Mesendoderm (in vitro differentiated cells): ENCODE measurements around the gene C22orf23.
"Not testable (repeated sequence)": the region's sequence is repeated elsewhere in the genome, so short reads cannot be mapped to it uniquely, and the experiment has no call there.

ENCODE experiments used
- DNase-seq: peaks from one replicate; pipeline ENCODE4 v3.0.0; 2013
- H2AK5ac ChIP-seq: 2 replicates; pipeline ENCODE4 v1.6.1; 2013; ENCODE audit warnings: low read length, inconsistent platforms
- H2BK120ac ChIP-seq: 2 replicates; pipeline ENCODE4 v1.6.1; 2013; ENCODE audit warnings: low read depth, mild to moderate bottlenecking, low read length, moderate library complexity, mixed read lengths
- H2BK15ac ChIP-seq: replicated peaks from 2 replicates; pipeline ENCODE4 v1.6.1; 2013; ENCODE audit warnings: low read depth, mild to moderate bottlenecking, moderate library complexity
- H2BK5ac ChIP-seq: 2 replicates; pipeline ENCODE4 v1.6.1; 2013; ENCODE audit warnings: low read length, inconsistent platforms
- H3K18ac ChIP-seq: 2 replicates; pipeline ENCODE4 v1.6.1; 2013; ENCODE audit warnings: mild to moderate bottlenecking, low read length, mixed read lengths
- H3K23ac ChIP-seq: one replicate; pipeline ENCODE4 v1.6.1; 2013; ENCODE audit warnings: low read length
- H3K27ac ChIP-seq: 2 replicates; pipeline ENCODE4 v1.5.1; 2013; ENCODE audit warnings: low read depth, mild to moderate bottlenecking, inconsistent platforms, low read length, moderate library complexity
- H3K27me3 ChIP-seq: 2 replicates; pipeline ENCODE4 v1.6.1; 2013; ENCODE audit warnings: low read length, control low read depth, mild to moderate bottlenecking, inconsistent platforms; ENCODE audit not compliant: insufficient read depth, poor library complexity
- H3K36me3 ChIP-seq: 2 replicates; pipeline ENCODE4 v1.6.1; 2013; ENCODE audit warnings: low read length, inconsistent platforms; ENCODE audit not compliant: control insufficient read depth, insufficient read depth
- H3K4ac ChIP-seq: one replicate; pipeline ENCODE4 v1.6.1; 2013; ENCODE audit warnings: low read depth, mild to moderate bottlenecking, low read length, moderate library complexity
- H3K4me1 ChIP-seq: 2 replicates; pipeline ENCODE4 v1.6.1; 2013; ENCODE audit warnings: low read depth, low read length, inconsistent platforms; ENCODE audit not compliant: control insufficient read depth
- H3K4me2 ChIP-seq: 2 replicates; pipeline ENCODE4 v1.6.1; 2013; ENCODE audit warnings: low read length
- H3K4me3 ChIP-seq: 2 replicates; pipeline ENCODE4 v1.5.1; 2013; ENCODE audit warnings: mild to moderate bottlenecking, low read length
- H3K56ac ChIP-seq: one replicate; pipeline ENCODE4 v1.6.1; 2013; ENCODE audit warnings: low read length
- H3K79me1 ChIP-seq: 2 replicates; pipeline ENCODE4 v1.6.1; 2013; ENCODE audit warnings: low read length, inconsistent platforms
- H3K79me2 ChIP-seq: 2 replicates; pipeline ENCODE4 v1.6.1; 2013; ENCODE audit warnings: mild to moderate bottlenecking, low read length; ENCODE audit not compliant: control insufficient read depth, insufficient read depth
- H3K9ac ChIP-seq: 2 replicates; pipeline ENCODE4 v1.6.1; 2013; ENCODE audit warnings: low read length, inconsistent platforms
- H4K5ac ChIP-seq: one replicate; pipeline ENCODE4 v1.6.1; 2013; ENCODE audit warnings: low read length
- H4K8ac ChIP-seq: one replicate; pipeline ENCODE4 v1.6.1; 2013; ENCODE audit warnings: low read depth, mild to moderate bottlenecking, control low read depth, low read length, moderate library complexity
- WGBS: extraction: QIAGEN DNeasy Blood & Tissue Kit; methylation state at CpG from one replicate; pipeline ENCODE4 v1.1.7; 2013; ENCODE audit warnings: low lambda C conversion rate, missing lambda C conversion rate; ENCODE audit not compliant: insufficient coverage; ENCODE audit errors: extremely low coverage; 5-methylcytosine and 5-hydroxymethylcytosine counted together

Gene C22orf23

DNA sequence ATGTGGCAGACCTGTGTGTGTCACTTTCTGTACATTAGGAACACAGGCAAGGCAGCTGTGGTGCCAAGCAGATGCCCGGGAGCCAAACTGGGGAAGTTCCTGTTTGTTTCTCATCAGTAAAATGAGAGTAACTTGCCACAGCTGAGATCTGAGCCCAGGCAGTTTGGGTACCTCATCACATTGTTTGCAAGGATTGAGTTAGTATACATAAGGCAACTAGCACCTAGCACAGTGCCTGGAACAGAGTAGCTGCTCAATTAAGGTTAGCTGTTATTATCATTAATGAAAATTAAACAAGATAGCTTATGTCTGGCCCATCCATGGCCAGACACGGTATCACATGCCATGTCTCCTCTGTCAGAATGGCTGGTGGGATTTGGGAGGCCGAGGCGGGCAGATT is 23.1 kb upstream of the C22orf23 start:
- Histone ChIP-seq H3K36me3 (no peaks in the 10 kb centered on the region), H4K5ac (no peak overlapping the region), H3K79me2 (no peaks in the 10 kb centered on the region), H3K4me2 (no peak overlapping the region), H2BK120ac (no peak overlapping the region), H2BK5ac (no peak overlapping the region), H3K4me1 (peaks cover 2% of the 10 kb centered on the region), H4K8ac (no peak overlapping the region), H3K18ac (no peak overlapping the region), H3K27ac (no peak overlapping the region), H3K4me3 (no peak overlapping the region), H3K9ac (no peak overlapping the region), H3K23ac (no peak overlapping the region), H2BK15ac (no peak overlapping the region), H2AK5ac (no peak overlapping the region), H3K56ac (no peak overlapping the region), H3K4ac (no peak overlapping the region), H3K27me3 (no peaks in the 10 kb centered on the region), H3K79me1 (no peaks in the 10 kb centered on the region)
- DNase-seq: no peak
- WGBS: no CpG with 5 or more reads among the region's 4 CpGs

DNA sequence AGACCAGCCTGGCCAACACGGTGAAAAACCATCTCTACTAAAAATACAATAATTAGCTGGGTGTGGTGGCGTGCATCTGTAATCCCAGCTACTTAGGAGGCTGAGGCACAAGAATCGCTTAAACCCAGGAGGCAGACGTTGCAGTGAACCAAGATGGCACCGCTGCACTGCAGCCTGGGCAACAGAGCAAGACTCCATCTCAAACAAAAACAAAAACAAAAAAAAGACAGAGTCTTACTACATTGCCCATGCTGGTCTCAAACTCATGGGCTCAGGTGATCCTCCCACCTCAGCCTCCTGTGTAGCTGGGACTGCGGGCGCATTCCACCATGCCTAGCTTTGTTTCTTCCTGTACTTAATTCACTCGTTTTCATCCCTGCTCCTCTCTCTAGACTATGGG is 22.6 kb upstream of the C22orf23 start:
- not testable (repeated sequence) for H3K18ac ChIP-seq, H3K23ac ChIP-seq, H2BK120ac ChIP-seq, H3K79me1 ChIP-seq, H3K4ac ChIP-seq, DNase-seq, H3K27me3 ChIP-seq, H3K56ac ChIP-seq, H3K36me3 ChIP-seq, H3K9ac ChIP-seq, H4K5ac ChIP-seq, H3K4me2 ChIP-seq, H4K8ac ChIP-seq, H2BK15ac ChIP-seq, H3K79me2 ChIP-seq, H2AK5ac ChIP-seq, H3K4me1 ChIP-seq, H3K27ac ChIP-seq, H2BK5ac ChIP-seq, H3K4me3 ChIP-seq
- WGBS: no CpG with 5 or more reads among the region's 8 CpGs

DNA sequence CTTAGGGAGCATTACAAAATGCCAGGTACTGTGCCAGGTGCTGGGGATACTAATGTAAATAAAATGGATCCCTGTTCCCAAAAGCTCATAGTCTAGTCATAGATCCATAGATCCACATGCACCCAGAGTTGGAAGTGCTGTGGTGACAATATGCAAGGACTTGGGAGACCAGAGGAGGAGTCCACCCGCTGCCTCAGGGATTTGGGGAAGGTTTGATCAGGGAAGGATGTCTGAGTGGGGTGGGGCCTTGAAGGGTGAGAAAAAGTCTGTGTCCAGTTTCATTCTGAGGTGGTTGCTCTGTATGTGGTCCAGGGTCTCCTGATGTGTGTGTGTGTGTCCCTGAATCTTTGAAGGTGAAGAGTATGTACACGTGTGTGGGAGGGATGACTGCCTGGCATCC is 21.8 kb upstream of the C22orf23 start:
- no peak for DNase-seq
- H3K79me2 ChIP-seq: no peaks in the 10 kb centered on the region
- no peak overlapping the region for H4K5ac ChIP-seq
- no CpG with 5 or more reads among the region's 2 CpGs for WGBS
- H3K4me1 ChIP-seq: peaks cover 6% of the 10 kb centered on the region
- H3K36me3 ChIP-seq: no peaks in the 10 kb centered on the region
- H3K4me3 ChIP-seq: no peak overlapping the region
- no peak overlapping the region for H2BK120ac ChIP-seq
- H3K27ac ChIP-seq: no peak overlapping the region
- no peak overlapping the region for H3K9ac ChIP-seq
- no peak overlapping the region for H3K18ac ChIP-seq
- H3K23ac ChIP-seq: no peak overlapping the region
- H3K79me1 ChIP-seq: no peaks in the 10 kb centered on the region
- no peak overlapping the region for H3K4me2 ChIP-seq
- H3K4ac ChIP-seq: no peak overlapping the region
- no peaks in the 10 kb centered on the region for H3K27me3 ChIP-seq
- no peak overlapping the region for H4K8ac ChIP-seq
- no peak overlapping the region for H2BK15ac ChIP-seq
- H3K56ac ChIP-seq: no peak overlapping the region
- no peak overlapping the region for H2AK5ac ChIP-seq
- no peak overlapping the region for H2BK5ac ChIP-seq

DNA sequence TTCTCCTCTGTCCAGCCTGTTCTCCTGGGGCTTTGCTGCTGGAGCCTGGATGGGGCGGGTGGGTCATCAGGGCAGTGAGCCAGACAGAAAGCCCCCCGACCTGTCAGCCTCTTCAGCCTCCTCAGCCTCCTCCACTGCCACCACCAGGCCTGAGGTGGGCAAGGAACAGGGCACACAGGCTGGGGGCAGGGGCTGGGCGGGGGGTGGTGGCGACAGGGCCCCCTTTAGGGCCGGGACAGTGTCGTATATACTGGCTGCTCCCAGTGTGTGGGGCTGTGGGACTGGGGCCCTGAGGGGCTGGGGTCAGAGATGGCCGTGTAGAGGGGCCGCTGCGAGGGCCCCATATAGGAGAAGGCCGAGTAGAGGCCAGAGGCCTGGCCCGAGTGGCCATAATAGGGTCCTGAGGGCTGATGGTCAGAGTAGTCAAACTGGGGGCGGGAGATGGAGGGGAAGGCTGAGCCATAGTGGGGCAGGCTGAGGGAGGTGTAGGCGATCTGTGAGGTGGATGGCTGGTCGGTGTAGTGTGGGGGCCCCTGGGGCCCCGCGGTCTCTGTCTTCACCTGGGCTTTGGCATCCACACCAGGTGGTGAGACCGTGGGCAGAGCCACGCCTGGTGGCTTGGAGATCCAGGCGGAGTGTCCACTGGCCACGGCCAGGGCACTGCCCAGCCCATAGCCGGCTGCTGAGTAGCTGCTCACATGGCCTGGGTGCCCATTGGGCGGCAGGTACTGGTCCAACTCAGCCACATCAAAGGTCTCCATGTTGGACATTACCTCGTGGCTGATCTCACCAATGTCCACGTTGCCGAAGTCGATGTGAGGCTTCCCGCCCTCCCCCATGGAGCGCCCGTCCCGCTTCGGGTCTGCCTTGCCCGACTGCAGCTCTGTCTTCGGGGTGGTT is 20.1 kb upstream of the C22orf23 start:
- Histone ChIP-seq H3K36me3 (no peaks in the 10 kb centered on the region), H2BK15ac (no peak overlapping the region), H4K8ac (no peak overlapping the region), H3K79me2 (no peaks in the 10 kb centered on the region), H3K4me3 (no peak overlapping the region), H3K56ac (no peak overlapping the region), H4K5ac (no peak overlapping the region), H2AK5ac (no peak overlapping the region), H2BK5ac (no peak overlapping the region), H3K79me1 (no peaks in the 10 kb centered on the region), H3K9ac (no peak overlapping the region), H3K27me3 (no peaks in the 10 kb centered on the region), H3K4me1 (peaks cover 6% of the 10 kb centered on the region), H3K4ac (no peak overlapping the region), H3K23ac (no peak overlapping the region), H3K27ac (no peak overlapping the region), H3K4me2 (no peak overlapping the region), H3K18ac (no peak overlapping the region), H2BK120ac (no peak overlapping the region)
- WGBS: no CpG with 5 or more reads among the region's 33 CpGs
- no peak for DNase-seq

DNA sequence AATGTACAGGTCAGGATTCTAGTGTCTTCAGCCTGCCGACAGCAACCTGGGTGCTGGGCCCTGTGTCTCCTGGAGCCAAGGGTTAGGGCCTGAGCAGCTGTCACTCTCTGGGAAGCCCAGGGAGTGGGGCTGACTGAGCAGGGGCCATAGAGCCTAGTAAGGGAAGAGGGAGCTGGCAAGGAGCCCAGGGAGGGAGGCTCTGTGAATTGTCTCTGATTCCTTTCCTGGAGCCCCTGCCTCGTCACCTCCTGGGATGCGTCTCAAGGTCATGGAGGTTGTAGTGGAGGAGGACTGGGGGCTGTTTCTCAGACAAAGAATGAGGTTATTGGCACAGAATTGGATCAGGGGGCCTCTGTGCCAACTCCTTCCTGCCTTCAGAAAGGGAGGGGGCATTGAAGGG is 19.1 kb upstream of the C22orf23 start:
- no peak overlapping the region for H3K18ac ChIP-seq
- H3K36me3 ChIP-seq: peaks cover 2% of the 10 kb centered on the region
- no peak overlapping the region for H3K9ac ChIP-seq
- H3K79me1 ChIP-seq: no peaks in the 10 kb centered on the region
- H2BK120ac ChIP-seq: no peak overlapping the region
- H3K27me3 ChIP-seq: no peaks in the 10 kb centered on the region
- DNase-seq: no peak
- no peak overlapping the region for H4K5ac ChIP-seq
- no peak overlapping the region for H2BK5ac ChIP-seq
- H3K23ac ChIP-seq: no peak overlapping the region
- H3K79me2 ChIP-seq: no peaks in the 10 kb centered on the region
- H3K4ac ChIP-seq: no peak overlapping the region
- WGBS: no CpG with 5 or more reads among the region's 3 CpGs
- H3K56ac ChIP-seq: no peak overlapping the region
- H3K4me2 ChIP-seq: no peak overlapping the region
- H3K4me1 ChIP-seq: peaks cover 6% of the 10 kb centered on the region
- H3K27ac ChIP-seq: no peak overlapping the region
- H3K4me3 ChIP-seq: no peak overlapping the region
- no peak overlapping the region for H2BK15ac ChIP-seq
- H4K8ac ChIP-seq: no peak overlapping the region
- H2AK5ac ChIP-seq: no peak overlapping the region
